B cell (primary cell): Measurements from ENCODE around the gene OR9A4. TPM values are rescaled to one million over a fixed set of nuclear protein-coding genes. Genes with fewer than 3 reads are reported as not detected.

Experiments
- ATAC-seq: fragments of 200-7000 bp; cut with Tn5 transposase; one replicate; pipeline ENCODE4 v1.10.0; 2021; ENCODE audit warnings: low read depth, mild to moderate bottlenecking, moderate number of reproducible peaks, moderate library complexity
- CTCF ChIA-PET: fragments of 350-600 bp; sonication (Branson Sonifier 250); formaldehyde crosslinking; loops from one replicate; lab custom pipeline; 2021; ENCODE audit warnings: antibody characterized with exemption, inconsistent platforms; lab: Charles Lee
- POLR2A ChIA-PET: fragments of 350-600 bp; sonication (Branson Sonifier 250); formaldehyde crosslinking; loops from one replicate; lab custom pipeline; 2021; ENCODE audit warnings: antibody characterized with exemption; lab: Charles Lee
- DNase-seq: peaks from one replicate; pipeline ENCODE4 v3.0.0; 2013
- H2AFZ ChIP-seq: 2 replicates; pipeline ENCODE4 v1.6.1; 2012; ENCODE audit warnings: mild to moderate bottlenecking, low read depth, low read length; ENCODE audit not compliant: insufficient read depth, poor library complexity, severe bottlenecking
- H3K27ac ChIP-seq, 2 donors: 1 replicate in 1 of 2; 2 replicates in 1 of 2; pipeline ENCODE4 v1.5.1; 2012 to 2013; ENCODE audit warnings: low read length in 2 of 2, mild to moderate bottlenecking in 2 of 2, moderate library complexity in 1 of 2
- H3K27me3 ChIP-seq, 4 experiments: fragments of 200-600 bp in 1 of 4; sonication (generic) in 1 of 4; replicated peaks in 1 of 4; 1 replicate in 2 of 4; 2 replicates in 2 of 4; pipeline versions ENCODE4 v1.6.1 to v1.7.0; 2013 to 2016; ENCODE audit warnings: low read length in 3 of 4, mild to moderate bottlenecking in 2 of 4, mixed read lengths in 1 of 4, moderate library complexity in 1 of 4; ENCODE audit not compliant: insufficient read depth in 4 of 4, control insufficient read depth in 3 of 4; ENCODE audit errors: control extremely low read depth in 1 of 4
- H3K36me3 ChIP-seq, 2 experiments: replicated peaks in 1 of 2; 1 replicate in 1 of 2; 2 replicates in 1 of 2; pipeline versions ENCODE4 v1.6.1 to v1.7.1; 2013; ENCODE audit warnings: low read length in 1 of 2; ENCODE audit not compliant: insufficient read depth in 2 of 2, control insufficient read depth in 1 of 2; ENCODE audit errors: control extremely low read depth in 1 of 2, extremely low read depth in 1 of 2
- H3K4me1 ChIP-seq, 2 donors: fragments of 200-600 bp in 1 of 2; sonication (generic) in 1 of 2; 1 replicate in 1 of 2; 2 replicates in 1 of 2; pipeline versions ENCODE4 v1.5.1 to v1.6.1; 2013 to 2017; ENCODE audit warnings: low read length in 2 of 2; ENCODE audit not compliant: control insufficient read depth in 2 of 2, insufficient read depth in 2 of 2
- H3K4me2 ChIP-seq: replicated peaks from 2 replicates; pipeline ENCODE3; 2012; ENCODE audit warnings: mild to moderate bottlenecking, low read depth, low read length; ENCODE audit not compliant: poor library complexity, severe bottlenecking
- H3K4me3 ChIP-seq, 5 experiments: fragments of 200-600 bp in 1 of 5; sonication (generic) in 1 of 5; 1 replicate in 3 of 5; 2 replicates in 2 of 5; pipeline versions ENCODE4 v1.5.1 to v1.7.0; 2011 to 2016; ENCODE audit warnings: low read length in 4 of 5, mild to moderate bottlenecking in 4 of 5, low read depth in 2 of 5, control low read depth in 1 of 5, moderate library complexity in 1 of 5; ENCODE audit not compliant: insufficient read depth in 1 of 5; ENCODE audit errors: control extremely low read depth in 1 of 5, extremely low read depth in 1 of 5
- H3K79me2 ChIP-seq: fragments of 200-600 bp; sonication (generic); one replicate; pipeline ENCODE4 v1.6.0; 2016; ENCODE audit warnings: low read length; ENCODE audit not compliant: control insufficient read depth, insufficient read depth
- H3K9ac ChIP-seq: fragments of 200-600 bp; sonication (generic); 2 replicates; pipeline ENCODE4 v1.6.1; 2017; ENCODE audit warnings: mild to moderate bottlenecking, low read length, moderate library complexity
- H3K9me3 ChIP-seq, 3 donors: one replicate each; pipeline versions ENCODE4 v1.6.1 to v1.7.1; 2013; ENCODE audit warnings: low read length in 2 of 3; ENCODE audit not compliant: control insufficient read depth in 2 of 3, insufficient read depth in 1 of 3; ENCODE audit errors: control extremely low read depth in 1 of 3
- H4K20me1 ChIP-seq: 2 replicates; pipeline ENCODE4 v1.6.0; 2012; ENCODE audit warnings: mild to moderate bottlenecking, low read length; ENCODE audit not compliant: insufficient read depth, control insufficient read depth, poor library complexity, severe bottlenecking
- H3K27ac Mint-ChIP-seq: one replicate; pipeline ENCODE4 v1.8.0; 2021; ENCODE audit warnings: mixed read lengths
- H3K27me3 Mint-ChIP-seq: one replicate; pipeline ENCODE4 v1.8.0; 2021; ENCODE audit warnings: mixed read lengths
- H3K4me1 Mint-ChIP-seq: one replicate; pipeline ENCODE4 v1.8.0; 2021; ENCODE audit warnings: mixed read lengths
- H3K4me3 Mint-ChIP-seq: one replicate; pipeline ENCODE4 v1.8.0; 2021; ENCODE audit warnings: mixed read lengths
- H3K9me3 Mint-ChIP-seq: one replicate; pipeline ENCODE4 v1.8.0; 2022; ENCODE audit warnings: mixed read lengths; ENCODE audit not compliant: insufficient read depth
- CTCF ChIP-seq: fragments of 200-600 bp; IDR thresholded peaks from one replicate; pipeline ENCODE4 v1.8.0; 2022; ENCODE audit warnings: antibody characterized with exemption, mild to moderate bottlenecking
- EZH2 ChIP-seq: IDR thresholded peaks from 2 replicates; pipeline ENCODE4 v1.6.1; 2012; ENCODE audit warnings: borderline replicate concordance, low read depth, mild to moderate bottlenecking, moderate library complexity, low read length; ENCODE audit not compliant: insufficient read depth, poor library complexity, severe bottlenecking
- WGBS: methylation state at CpG from one replicate; pipeline ENCODE4 v1.1.5; 2013; ENCODE audit warnings: missing lambda C conversion rate; ENCODE audit not compliant: insufficient coverage; 5-methylcytosine and 5-hydroxymethylcytosine counted together
- intact Hi-C: fragments of 100-400 bp; cut with micrococcal nuclease; formaldehyde crosslinking; loops from one replicate; pipeline ENCODE4 v1.10.0; 2022
- polyA plus RNA-seq: library from polyadenylated mRNA; depleted of rRNA; stranded (reverse); fragments of >200 nt; gene quantifications from 2 replicates; pipeline ENCODE4 v1.2.3, GENCODE V29; 2012
- total RNA-seq, 2 donors: library from RNA; stranded (reverse); fragments of 120-200 nt in 1 of 2; gene quantifications; 1 replicate in 1 of 2; 2 replicates in 1 of 2; pipeline versions ENCODE4 v1.2.3 to v1.2.4, GENCODE V29; 2013 to 2022

The OR9A4 gene
- total and polyA plus RNA-seq, 2 donors (not counting 1 experiment from before 2014, with no cell fraction given), result not detected

- 0% methylated on average over 1 of the region's 2 CpGs for WGBS
These were observed 12.1 kb downstream of the OR9A4 start for GRCh38 chr7:141928146-141928844.

GRCh38 chr7:141928845-141929195, 12.6 kb downstream of the OR9A4 start:
- H2AFZ ChIP-seq, result no peak overlapping the region
- no peak for TF ChIP-seq CTCF
- TF ChIP-seq EZH2, result no peak
- ChIA-PET CTCF (no interaction called here), POLR2A (no interaction called here)
- no peak overlapping the region for H3K27ac Mint-ChIP-seq
- H3K9ac ChIP-seq, result no peak overlapping the region
- no peak overlapping the region for H3K4me3 ChIP-seq
- no peaks in the 10 kb centered on the region for H3K9me3 ChIP-seq
- H3K27me3 Mint-ChIP-seq, result no peaks in the 10 kb centered on the region
- 83% methylated on average over 1 of the region's 3 CpGs for WGBS
- no peak overlapping the region for H3K4me2 ChIP-seq
- no peaks in the 10 kb centered on the region for H3K36me3 ChIP-seq
- ATAC-seq (no peak), DNase-seq (no peak)
- peaks cover 4% of the 10 kb centered on the region for H3K9me3 Mint-ChIP-seq
- no peaks in the 10 kb centered on the region for H3K27me3 ChIP-seq
- intact Hi-C loops, result no loop called here
- H3K4me1 Mint-ChIP-seq, result no peaks in the 10 kb centered on the region
- H3K4me1 ChIP-seq, result no peaks in the 10 kb centered on the region
- H3K4me3 Mint-ChIP-seq, result no peak overlapping the region
- H3K27ac ChIP-seq, result no peak overlapping the region
- no peaks in the 10 kb centered on the region for H4K20me1 ChIP-seq
- H3K79me2 ChIP-seq, result no peaks in the 10 kb centered on the region

More at GRCh38 chr7:141928146-141928844, 12.1 kb downstream of the OR9A4 start:
- H3K4me2 ChIP-seq, result no peak overlapping the region
- Mint-ChIP-seq H3K4me3 (no peak overlapping the region), H3K27ac (no peak overlapping the region), H3K27me3 (no peaks in the 10 kb centered on the region), H3K9me3 (peaks cover 4% of the 10 kb centered on the region), H3K4me1 (no peaks in the 10 kb centered on the region)
- no peaks in the 10 kb centered on the region for H3K4me1 ChIP-seq
- no peak for TF ChIP-seq CTCF
- TF ChIP-seq EZH2, result no peak
- ChIA-PET CTCF (no interaction called here), POLR2A (no interaction called here)
- no peak overlapping the region for H3K4me3 ChIP-seq
- H2AFZ ChIP-seq, result no peak overlapping the region
- no peaks in the 10 kb centered on the region for H3K79me2 ChIP-seq
- no peak overlapping the region for H3K9ac ChIP-seq
- H3K36me3 ChIP-seq, result no peaks in the 10 kb centered on the region
- no peaks in the 10 kb centered on the region for H4K20me1 ChIP-seq
- H3K27me3 ChIP-seq, result no peaks in the 10 kb centered on the region
- intact Hi-C loops, result no loop called here
- no peaks in the 10 kb centered on the region for H3K9me3 ChIP-seq
- DNase-seq (no peak), ATAC-seq (no peak)
- no peak overlapping the region for H3K27ac ChIP-seq
